GM10266 (cell line): ENCODE results near the gene PDE12.
"Not testable (repeated sequence)": the region's sequence is repeated elsewhere in the genome, so short reads cannot be mapped to it uniquely, and the experiment has no call there.

ENCODE experiments used
- DNase-seq: peaks from one replicate; pipeline ENCODE4 v3.0.0; 2012; ENCODE audit errors: extremely low spot score
- CTCF ChIP-seq: IDR thresholded peaks from 2 replicates; pipeline ENCODE4 v1.5.1; 2012; ENCODE audit warnings: mild to moderate bottlenecking, low read depth; ENCODE audit not compliant: control insufficient read depth, insufficient read depth; ENCODE audit errors: missing control alignments

PDE12 gene

GRCh38 chr3:57598765-57599360 is 42.8 kb downstream of the PDE12 start:
- no peak for TF ChIP-seq CTCF
- no peak for DNase-seq

- no peak for TF ChIP-seq CTCF
- DNase-seq, result no peak
These were observed 44.1 kb downstream of the PDE12 start for GRCh38 chr3:57600195-57600594.

- no peak for TF ChIP-seq CTCF
- no peak for DNase-seq
These were observed 48.9 kb downstream of the PDE12 start for GRCh38 chr3:57604971-57605370.

- no peak for TF ChIP-seq CTCF
- no peak for DNase-seq
These were observed 49.6 kb downstream of the PDE12 start for GRCh38 chr3:57605683-57606082.

GRCh38 chr3:57611870-57612269 is 55.8 kb downstream of the PDE12 start:
- DNase-seq, result not testable (repeated sequence)

- TF ChIP-seq CTCF, result no peak
- DNase-seq, result no peak
These were observed 60.2 kb downstream of the PDE12 start for GRCh38 chr3:57616233-57616632.
